GM12864 (cell line): ENCODE results near the gene RNASE4.
"Not testable (repeated sequence)": the region's sequence is repeated elsewhere in the genome, so short reads cannot be mapped to it uniquely, and the experiment has no call there.

Source experiments
- DNase-seq: peaks from one replicate; pipeline ENCODE4 v3.0.0-alpha.2; 2011; ENCODE audit warnings: low read depth
- H3K4me3 ChIP-seq: 2 replicates; pipeline ENCODE4 v1.5.1; 2011; ENCODE audit warnings: mild to moderate bottlenecking, low read depth, low read length, control low read depth
- CTCF ChIP-seq: IDR thresholded peaks from 2 replicates; pipeline ENCODE4 v1.5.1; 2011; ENCODE audit warnings: low read depth, mild to moderate bottlenecking, moderate library complexity, low read length, control low read depth, inconsistent platforms; ENCODE audit errors: missing control alignments

RNASE4 gene

GRCh38 chr14:20726531-20726930 lies 42.2 kb downstream of the RNASE4 start:
- H3K4me3 ChIP-seq, result no peak overlapping the region
- no peak for DNase-seq
- TF ChIP-seq CTCF, result no peak

GRCh38 chr14:20730891-20731290 lies 46.5 kb downstream of the RNASE4 start:
- H3K4me3 ChIP-seq, result no peak overlapping the region
- DNase-seq, result no peak
- TF ChIP-seq CTCF, result no peak

- no peak for TF ChIP-seq CTCF
- H3K4me3 ChIP-seq, result no peak overlapping the region
- DNase-seq, result no peak
Observed at GRCh38 chr14:20732477-20732876, 48.1 kb downstream of the RNASE4 start.

GRCh38 chr14:20732979-20733635 lies 48.7 kb downstream of the RNASE4 start:
- no peak overlapping the region for H3K4me3 ChIP-seq
- no peak for DNase-seq
- TF ChIP-seq CTCF, result no peak

- TF ChIP-seq CTCF, result no peak
- DNase-seq, result no peak
- no peak overlapping the region for H3K4me3 ChIP-seq
Observed at GRCh38 chr14:20733684-20734429, 49.5 kb downstream of the RNASE4 start.

GRCh38 chr14:20734430-20734806 lies 50.1 kb downstream of the RNASE4 start:
- no peak overlapping the region for H3K4me3 ChIP-seq
- DNase-seq, result no peak
- no peak for TF ChIP-seq CTCF

GRCh38 chr14:20738292-20738691 lies 53.9 kb downstream of the RNASE4 start:
- not testable (repeated sequence) for H3K4me3 ChIP-seq, DNase-seq
